ENCODE data around the gene VWA7. TPM values are rescaled to one million over a fixed set of nuclear protein-coding genes. Genes with fewer than 3 reads are reported as not detected.
"Not testable (repeated sequence)": the region's sequence is repeated elsewhere in the genome, so short reads cannot be mapped to it uniquely, and the experiment has no call there.

The VWA7 gene
- polyA plus RNA-seq, 1 experiment, result 0.29 TPM

- no peaks in the 10 kb centered on the region for H3K27me3 ChIP-seq (ENCODE audit: control insufficient read depth, insufficient read depth, low read length)
- DNase-seq (ENCODE audit: low read depth), result no peak
- ChIA-PET POLR2A (interaction anchor here (1.2 kb wide), 1 partner anchor 16 kb away, joined by 4 read pairs; the partner anchor contains the start of gene LSM2), CTCF (interaction anchor here (0.6 to 2.1 kb wide), 4 partner anchors 31 to 157 kb away, joined by 3 to 6 read pairs (median 3); partner anchors contain the start of gene GPANK1)
- H3K4me3 ChIP-seq (ENCODE audit: low read depth, low read length), result peak overlapping the region; percentile 50
- no peaks in the 10 kb centered on the region for H3K36me3 ChIP-seq (ENCODE audit: control insufficient read depth, insufficient read depth, low read length)
- no peak for TF ChIP-seq CTCF (IDR thresholded peaks at IDR 0.05; ENCODE audit: insufficient read depth, low read depth, low read length)
These were observed 45.1 kb upstream of the VWA7 start for GRCh38 chr6:31822036-31822821.

- Histone ChIP-seq H3K36me3 (ENCODE audit: control insufficient read depth, insufficient read depth, low read length) (no peaks in the 10 kb centered on the region), H3K27me3 (ENCODE audit: control insufficient read depth, insufficient read depth, low read length) (no peaks in the 10 kb centered on the region), H3K4me3 (ENCODE audit: low read depth, low read length) (peak overlapping the region; percentile 50)
- DNase-seq (ENCODE audit: low read depth), result no peak
- ChIA-PET POLR2A (interaction anchor here (1.2 kb wide), 1 partner anchor 15 kb away, joined by 4 read pairs; the partner anchor contains the start of gene LSM2), CTCF (interaction anchor here (0.6 to 2.1 kb wide), 3 partner anchors 30 to 157 kb away, joined by 3 to 6 read pairs (median 3); partner anchors contain the start of gene GPANK1)
- TF ChIP-seq CTCF (IDR thresholded peaks at IDR 0.05; ENCODE audit: insufficient read depth, low read depth, low read length), result no peak
These were observed 44.3 kb upstream of the VWA7 start for GRCh38 chr6:31821301-31822035.

GRCh38 chr6:31820399-31820798, 43.3 kb upstream of the VWA7 start:
- POLR2A ChIA-PET; DNase-seq (ENCODE audit: low read depth); H3K36me3 ChIP-seq (ENCODE audit: control insufficient read depth, insufficient read depth, low read length); H3K27me3 ChIP-seq (ENCODE audit: control insufficient read depth, insufficient read depth, low read length); H3K4me3 ChIP-seq (ENCODE audit: low read depth, low read length): not testable (repeated sequence)
- CTCF ChIA-PET, result interaction anchor here (1.7 kb wide), 1 partner anchor 14 kb away, joined by 3 read pairs; the partner anchor contains the start of gene LSM2

GRCh38 chr6:31819871-31820299, 42.8 kb upstream of the VWA7 start:
- TF ChIP-seq CTCF (IDR thresholded peaks at IDR 0.05; ENCODE audit: insufficient read depth, low read depth, low read length), result no peak
- CTCF ChIA-PET, result interaction anchor here (1.7 kb wide), 1 partner anchor 13 kb away, joined by 3 read pairs; the partner anchor contains the start of gene LSM2
- Histone ChIP-seq H3K36me3 (ENCODE audit: control insufficient read depth, insufficient read depth, low read length) (no peaks in the 10 kb centered on the region), H3K4me3 (ENCODE audit: low read depth, low read length) (no peak overlapping the region), H3K27me3 (ENCODE audit: control insufficient read depth, insufficient read depth, low read length) (no peaks in the 10 kb centered on the region)
- no peak for DNase-seq (ENCODE audit: low read depth)
- POLR2A ChIA-PET, result interaction anchor here (0.6 kb wide), 1 partner anchor 219 kb away, joined by 9 read pairs; no protein-coding TSS in a partner anchor

GRCh38 chr6:31817929-31818511, 40.9 kb upstream of the VWA7 start:
- CTCF ChIA-PET; H3K27me3 ChIP-seq (ENCODE audit: control insufficient read depth, insufficient read depth, low read length); POLR2A ChIA-PET; DNase-seq (ENCODE audit: low read depth); H3K36me3 ChIP-seq (ENCODE audit: control insufficient read depth, insufficient read depth, low read length): not testable (repeated sequence)
- peak overlapping the region; percentile 41 for H3K4me3 ChIP-seq (ENCODE audit: low read depth, low read length)

DNA sequence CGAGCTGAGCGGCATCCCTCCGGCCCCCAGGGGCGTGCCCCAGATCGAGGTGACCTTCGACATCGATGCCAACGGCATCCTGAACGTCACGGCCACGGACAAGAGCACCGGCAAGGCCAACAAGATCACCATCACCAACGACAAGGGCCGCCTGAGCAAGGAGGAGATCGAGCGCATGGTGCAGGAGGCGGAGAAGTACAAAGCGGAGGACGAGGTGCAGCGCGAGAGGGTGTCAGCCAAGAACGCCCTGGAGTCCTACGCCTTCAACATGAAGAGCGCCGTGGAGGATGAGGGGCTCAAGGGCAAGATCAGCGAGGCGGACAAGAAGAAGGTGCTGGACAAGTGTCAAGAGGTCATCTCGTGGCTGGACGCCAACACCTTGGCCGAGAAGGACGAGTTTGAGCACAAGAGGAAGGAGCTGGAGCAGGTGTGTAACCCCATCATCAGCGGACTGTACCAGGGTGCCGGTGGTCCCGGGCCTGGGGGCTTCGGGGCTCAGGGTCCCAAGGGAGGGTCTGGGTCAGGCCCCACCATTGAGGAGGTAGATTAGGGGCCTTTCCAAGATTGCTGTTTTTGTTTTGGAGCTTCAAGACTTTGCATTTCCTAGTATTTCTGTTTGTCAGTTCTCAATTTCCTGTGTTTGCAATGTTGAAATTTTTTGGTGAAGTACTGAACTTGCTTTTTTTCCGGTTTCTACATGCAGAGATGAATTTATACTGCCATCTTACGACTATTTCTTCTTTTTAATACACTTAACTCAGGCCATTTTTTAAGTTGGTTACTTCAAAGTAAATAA, 40.2 kb upstream of the VWA7 start:
- CTCF ChIA-PET; DNase-seq (ENCODE audit: low read depth); POLR2A ChIA-PET: not testable (repeated sequence)

More for the DNA sequence above, 40.2 kb upstream of the VWA7 start:
- H3K4me3 ChIP-seq (ENCODE audit: low read depth, low read length), result peak overlapping the region; percentile 41
- H3K27me3 ChIP-seq (ENCODE audit: control insufficient read depth, insufficient read depth, low read length); H3K36me3 ChIP-seq (ENCODE audit: control insufficient read depth, insufficient read depth, low read length): not testable (repeated sequence)

All from BJ (cell line).